Trophoblast cell (in vitro differentiated cells and primary cell): Measurements from ENCODE around the gene AVPR1A.

Source experiments
- DNase-seq, 2 donors: peaks; one replicate each; pipeline ENCODE4 v3.0.0-alpha.2; 2016
- H2AFZ ChIP-seq: 2 replicates; pipeline ENCODE4 v1.6.1; 2013; ENCODE audit warnings: low read length, moderate library complexity, mild to moderate bottlenecking; ENCODE audit not compliant: insufficient read depth, poor library complexity
- H2AK5ac ChIP-seq: 2 replicates; pipeline ENCODE4 v1.6.1; 2013; ENCODE audit warnings: mild to moderate bottlenecking, low read length
- H2BK120ac ChIP-seq: 2 replicates; pipeline ENCODE4 v1.6.1; 2013; ENCODE audit warnings: low read length, mild to moderate bottlenecking, moderate library complexity; ENCODE audit not compliant: insufficient read depth, poor library complexity
- H2BK12ac ChIP-seq: 2 replicates; pipeline ENCODE4 v1.6.1; 2013; ENCODE audit warnings: mild to moderate bottlenecking, low read length, moderate library complexity
- H2BK5ac ChIP-seq: 2 replicates; pipeline ENCODE4 v1.6.1; 2013; ENCODE audit warnings: low read length, low read depth, moderate library complexity, mild to moderate bottlenecking; ENCODE audit not compliant: poor library complexity
- H3K14ac ChIP-seq: 2 replicates; pipeline ENCODE4 v1.6.1; 2013; ENCODE audit warnings: mild to moderate bottlenecking, low read length
- H3K18ac ChIP-seq: 2 replicates; pipeline ENCODE4 v1.6.1; 2013; ENCODE audit warnings: mild to moderate bottlenecking, low read length
- H3K23ac ChIP-seq: 2 replicates; pipeline ENCODE4 v1.6.1; 2013; ENCODE audit warnings: low read length
- H3K27ac ChIP-seq: 2 replicates; pipeline ENCODE4 v1.5.1; 2013; ENCODE audit warnings: low read depth, mild to moderate bottlenecking, inconsistent platforms, low read length, moderate library complexity
- H3K27me3 ChIP-seq: 2 replicates; pipeline ENCODE4 v1.6.1; 2013; ENCODE audit warnings: inconsistent platforms, mild to moderate bottlenecking, low read length, moderate library complexity; ENCODE audit not compliant: insufficient read depth
- H3K36me3 ChIP-seq, 2 experiments: 1 replicate in 1 of 2; 2 replicates in 1 of 2; pipeline ENCODE4 v1.6.1; 2013; ENCODE audit warnings: low read length in 2 of 2, mild to moderate bottlenecking in 2 of 2, moderate library complexity in 1 of 2; ENCODE audit not compliant: insufficient read depth in 2 of 2, control insufficient read depth in 1 of 2
- H3K4ac ChIP-seq: 2 replicates; pipeline ENCODE4 v1.6.1; 2013; ENCODE audit warnings: low read depth, mild to moderate bottlenecking, low read length, moderate library complexity
- H3K4me1 ChIP-seq, 2 experiments: 1 replicate in 1 of 2; 2 replicates in 1 of 2; pipeline ENCODE4 v1.6.1; 2013; ENCODE audit warnings: low read length in 2 of 2, mild to moderate bottlenecking in 2 of 2, moderate library complexity in 1 of 2; ENCODE audit not compliant: insufficient read depth in 2 of 2, control insufficient read depth in 1 of 2
- H3K4me2 ChIP-seq: 2 replicates; pipeline ENCODE4 v1.6.1; 2013; ENCODE audit warnings: inconsistent platforms, mild to moderate bottlenecking, low read length, moderate library complexity
- H3K4me3 ChIP-seq: 2 replicates; pipeline ENCODE4 v1.5.1; 2013; ENCODE audit warnings: mild to moderate bottlenecking, low read depth, low read length, inconsistent platforms
- H3K79me1 ChIP-seq: one replicate; pipeline ENCODE4 v1.6.1; 2013; ENCODE audit warnings: low read length
- H3K79me2 ChIP-seq: 2 replicates; pipeline ENCODE4 v1.6.1; 2013; ENCODE audit warnings: low read length, mild to moderate bottlenecking; ENCODE audit not compliant: control insufficient read depth, insufficient read depth, poor library complexity
- H3K9ac ChIP-seq: 2 replicates; pipeline ENCODE4 v1.6.1; 2013; ENCODE audit warnings: mild to moderate bottlenecking, low read length
- H3K9me3 ChIP-seq: 2 replicates; pipeline ENCODE4 v1.6.1; 2013; ENCODE audit warnings: low read depth, mild to moderate bottlenecking, control low read depth, inconsistent platforms, low read length; ENCODE audit not compliant: insufficient read depth
- H4K12ac ChIP-seq: 2 replicates; pipeline ENCODE4 v1.6.1; 2013; ENCODE audit warnings: low read depth, mild to moderate bottlenecking, low read length, moderate library complexity
- H4K8ac ChIP-seq: 2 replicates; pipeline ENCODE4 v1.6.1; 2013; ENCODE audit warnings: low read depth, mild to moderate bottlenecking, low read length, moderate library complexity
- H4K91ac ChIP-seq: one replicate; pipeline ENCODE4 v1.6.1; 2013; ENCODE audit warnings: low read depth, mild to moderate bottlenecking, low read length, moderate library complexity
- WGBS: extraction: QIAGEN DNeasy Blood & Tissue Kit; methylation state at CpG from one replicate; pipeline ENCODE4 v1.1.7; 2013; ENCODE audit warnings: missing lambda C conversion rate; ENCODE audit not compliant: insufficient read length, insufficient coverage; ENCODE audit errors: extremely low coverage; 5-methylcytosine and 5-hydroxymethylcytosine counted together

The AVPR1A gene

GRCh38 chr12:63129927-63130326 is 21.1 kb downstream of the AVPR1A start:
- H3K9me3 ChIP-seq, result no peaks in the 10 kb centered on the region
- no peak overlapping the region for H2AK5ac ChIP-seq
- no peaks in the 10 kb centered on the region for H3K79me2 ChIP-seq
- H3K9ac ChIP-seq, result no peak overlapping the region
- DNase-seq, result no peak
- H3K79me1 ChIP-seq, result no peaks in the 10 kb centered on the region
- no CpG with 5 or more reads among the region's 2 CpGs for WGBS
- no peak overlapping the region for H3K27ac ChIP-seq
- no peak overlapping the region for H4K91ac ChIP-seq
- H4K12ac ChIP-seq, result no peak overlapping the region
- no peak overlapping the region for H3K4me2 ChIP-seq
- H2BK120ac ChIP-seq, result no peak overlapping the region
- H3K36me3 ChIP-seq, result no peaks in the 10 kb centered on the region
- H3K27me3 ChIP-seq, result no peaks in the 10 kb centered on the region
- H3K4me3 ChIP-seq, result no peak overlapping the region
- no peak overlapping the region for H3K4ac ChIP-seq
- no peak overlapping the region for H3K23ac ChIP-seq
- no peak overlapping the region for H3K14ac ChIP-seq
- H2BK12ac ChIP-seq, result no peak overlapping the region
- H2AFZ ChIP-seq, result no peak overlapping the region
- H3K4me1 ChIP-seq, result no peaks in the 10 kb centered on the region
- H4K8ac ChIP-seq, result no peak overlapping the region
- no peak overlapping the region for H3K18ac ChIP-seq
- no peak overlapping the region for H2BK5ac ChIP-seq

DNA sequence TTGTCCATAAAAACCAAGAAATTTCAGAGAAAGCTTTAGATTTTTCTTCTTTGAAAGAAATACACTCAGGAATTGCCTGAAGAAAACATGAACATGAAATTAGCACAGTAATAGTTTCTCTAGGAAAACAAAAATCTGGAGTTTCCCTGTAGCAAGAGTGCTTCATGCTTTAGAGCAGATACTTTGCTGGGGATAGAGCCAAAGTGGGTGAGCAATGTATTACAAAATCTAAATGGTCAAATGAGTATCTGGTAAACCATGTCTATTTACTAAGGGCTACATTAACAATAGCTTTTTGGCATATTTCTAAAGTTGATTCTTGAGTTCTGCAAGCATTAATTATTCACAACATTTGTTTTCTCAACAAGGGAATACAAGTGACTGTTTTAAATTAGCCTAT is 26.2 kb downstream of the AVPR1A start:
- no peak overlapping the region for H3K23ac ChIP-seq
- H3K4me3 ChIP-seq, result no peak overlapping the region
- H3K4me1 ChIP-seq, result no peaks in the 10 kb centered on the region
- H2BK12ac ChIP-seq, result no peak overlapping the region
- no peak for DNase-seq
- no peaks in the 10 kb centered on the region for H3K79me1 ChIP-seq
- H2BK120ac ChIP-seq, result no peak overlapping the region
- H4K8ac ChIP-seq, result no peak overlapping the region
- no peak overlapping the region for H3K14ac ChIP-seq
- H3K9ac ChIP-seq, result no peak overlapping the region
- H3K9me3 ChIP-seq, result no peaks in the 10 kb centered on the region
- no peak overlapping the region for H4K12ac ChIP-seq
- no peak overlapping the region for H4K91ac ChIP-seq
- H3K4me2 ChIP-seq, result no peak overlapping the region
- no peaks in the 10 kb centered on the region for H3K36me3 ChIP-seq
- no peak overlapping the region for H3K4ac ChIP-seq
- no peak overlapping the region for H2AFZ ChIP-seq
- no peak overlapping the region for H2BK5ac ChIP-seq
- H3K27me3 ChIP-seq, result no peaks in the 10 kb centered on the region
- H2AK5ac ChIP-seq, result no peak overlapping the region
- no peak overlapping the region for H3K27ac ChIP-seq
- H3K79me2 ChIP-seq, result no peaks in the 10 kb centered on the region
- H3K18ac ChIP-seq, result no peak overlapping the region

- H2BK12ac ChIP-seq, result no peak overlapping the region
Measured at GRCh38 chr12:63103494-63104131, 47.4 kb downstream of the AVPR1A start.

DNA sequence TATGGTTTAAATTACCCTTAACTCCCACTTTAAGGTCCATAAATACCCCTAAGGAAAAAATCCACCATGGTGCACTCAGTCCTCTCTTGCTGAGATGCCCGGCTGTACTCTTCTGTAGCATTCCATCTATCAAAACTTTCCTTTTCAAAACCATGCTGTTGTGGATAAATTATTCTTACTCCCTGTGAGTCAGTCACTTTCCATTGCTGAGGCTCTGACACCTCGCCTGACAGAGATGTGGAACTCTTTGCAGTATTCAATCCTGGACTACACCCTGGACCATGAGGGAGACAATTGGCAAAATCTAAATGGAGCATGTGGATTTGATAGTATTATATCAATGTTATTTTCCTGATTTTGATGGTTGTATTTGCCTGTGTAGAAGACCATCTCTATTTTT is 49.1 kb downstream of the AVPR1A start:
- Histone ChIP-seq H3K4me2 (no peak overlapping the region), H2BK5ac (no peak overlapping the region), H4K12ac (no peak overlapping the region), H3K36me3 (no peaks in the 10 kb centered on the region), H3K4me1 (no peaks in the 10 kb centered on the region), H2AFZ (no peak overlapping the region), H3K4me3 (no peak overlapping the region), H4K8ac (no peak overlapping the region), H3K27me3 (no peaks in the 10 kb centered on the region), H2BK120ac (no peak overlapping the region), H3K79me2 (no peaks in the 10 kb centered on the region), H4K91ac (no peak overlapping the region), H2AK5ac (no peak overlapping the region), H3K23ac (no peak overlapping the region), H3K9me3 (no peaks in the 10 kb centered on the region), H3K79me1 (no peaks in the 10 kb centered on the region), H2BK12ac (no peak overlapping the region), H3K14ac (no peak overlapping the region), H3K4ac (no peak overlapping the region), H3K9ac (no peak overlapping the region), H3K18ac (no peak overlapping the region), H3K27ac (no peak overlapping the region)
- no CpG with 5 or more reads among the region's 2 CpGs for WGBS
- no peak for DNase-seq

More at GRCh38 chr12:63103494-63104131, 47.4 kb downstream of the AVPR1A start:
- H4K91ac ChIP-seq, result no peak overlapping the region
- no peak overlapping the region for H2AFZ ChIP-seq
- H2BK5ac ChIP-seq, result no peak overlapping the region
- DNase-seq, result peak; percentile 4 to 74
- no peak overlapping the region for H2BK120ac ChIP-seq
- no peak overlapping the region for H3K18ac ChIP-seq
- no peak overlapping the region for H3K23ac ChIP-seq
- H3K79me2 ChIP-seq, result no peaks in the 10 kb centered on the region
- H3K4me2 ChIP-seq, result no peak overlapping the region
- H3K27me3 ChIP-seq, result no peaks in the 10 kb centered on the region
- no peak overlapping the region for H2AK5ac ChIP-seq
- H3K14ac ChIP-seq, result no peak overlapping the region
- no peaks in the 10 kb centered on the region for H3K79me1 ChIP-seq
- no peak overlapping the region for H4K12ac ChIP-seq
- H3K4me1 ChIP-seq, result no peaks in the 10 kb centered on the region
- no peak overlapping the region for H3K4ac ChIP-seq
- no peaks in the 10 kb centered on the region for H3K9me3 ChIP-seq
- H3K36me3 ChIP-seq, result no peaks in the 10 kb centered on the region
- H3K4me3 ChIP-seq, result no peak overlapping the region
- H3K27ac ChIP-seq, result no peak overlapping the region
- no CpG with 5 or more reads among the region's 5 CpGs for WGBS
- H4K8ac ChIP-seq, result no peak overlapping the region
- H3K9ac ChIP-seq, result no peak overlapping the region
